GM21528 (cell line): Measurements from ENCODE around the gene DCUN1D2.
"Not testable (repeated sequence)": the region's sequence is repeated elsewhere in the genome, so short reads cannot be mapped to it uniquely, and the experiment has no call there.

ENCODE experiments used
- ATAC-seq: cut with Tn5 transposase; IDR thresholded peaks from one replicate; pipeline ENCODE4 v1.9.1; 2021; ENCODE audit warnings: mild to moderate bottlenecking, moderate library complexity; ENCODE audit not compliant: unreplicated experiment, low FRiP score

DCUN1D2 gene

GRCh38 chr13:113449693-113450347 is 40.7 kb downstream of the DCUN1D2 start:
- no peak for ATAC-seq

GRCh38 chr13:113448885-113449692 is 41.4 kb downstream of the DCUN1D2 start:
- no peak for ATAC-seq

GRCh38 chr13:113448545-113448884 is 42.0 kb downstream of the DCUN1D2 start:
- no peak for ATAC-seq

- ATAC-seq = no peak
Measured at GRCh38 chr13:113447596-113447995, 42.9 kb downstream of the DCUN1D2 start.

GRCh38 chr13:113446488-113446854 is 44.0 kb downstream of the DCUN1D2 start:
- ATAC-seq = no peak

GRCh38 chr13:113445791-113446487 is 44.6 kb downstream of the DCUN1D2 start:
- no peak for ATAC-seq

- no peak for ATAC-seq
Measured at GRCh38 chr13:113443991-113444390, 46.5 kb downstream of the DCUN1D2 start.

- ATAC-seq = no peak
Measured at GRCh38 chr13:113442985-113443362, 47.5 kb downstream of the DCUN1D2 start.

GRCh38 chr13:113442354-113442984 is 48.0 kb downstream of the DCUN1D2 start:
- ATAC-seq = no peak

GRCh38 chr13:113441661-113442060 is 48.9 kb downstream of the DCUN1D2 start:
- no peak for ATAC-seq

- no peak for ATAC-seq
Measured at GRCh38 chr13:113437408-113438010, 53.0 kb downstream of the DCUN1D2 start.

- not testable (repeated sequence) for ATAC-seq
Measured at GRCh38 chr13:113436866-113437265, 53.6 kb downstream of the DCUN1D2 start.

- ATAC-seq = not testable (repeated sequence)
Measured at GRCh38 chr13:113435907-113436306, 54.6 kb downstream of the DCUN1D2 start.

- ATAC-seq = no peak
Measured at GRCh38 chr13:113433391-113433916, 57.1 kb downstream of the DCUN1D2 start.

GRCh38 chr13:113432506-113433270 is 57.8 kb downstream of the DCUN1D2 start:
- no peak for ATAC-seq

- no peak for ATAC-seq
Measured at GRCh38 chr13:113431171-113431570, 59.3 kb downstream of the DCUN1D2 start.

- ATAC-seq = no peak
Measured at GRCh38 chr13:113430378-113431110, 60.0 kb downstream of the DCUN1D2 start.

GRCh38 chr13:113429608-113429985 is 60.9 kb downstream of the DCUN1D2 start:
- no peak for ATAC-seq
